ENCODE data around the gene CNGB1. TPM values are rescaled to one million over a fixed set of nuclear protein-coding genes. Genes with fewer than 3 reads are reported as not detected.

CNGB1 gene
- total and polyA plus RNA-seq, 2 of the 13 experiments (the other 11 are each of a cell fraction or from before 2014, with no cell fraction given): 0.02 to 0.15 TPM

- peak; percentile 99 for TF ChIP-seq ZBTB34 (CRISPR knock-in tag; IDR thresholded peaks at IDR 0.05)
- peak; percentile 98 for TF ChIP-seq SALL1 (CRISPR knock-in tag; IDR thresholded peaks at IDR 0.05)
- peak; percentile 98 for TF ChIP-seq TEAD3 (CRISPR knock-in tag; optimal IDR thresholded peaks at IDR 0.05; ENCODE audit: borderline replicate concordance)
- TF ChIP-seq ZNF12 (CRISPR knock-in tag; IDR thresholded peaks at IDR 0.05): 0 out of 2 replicates have a peak, but pooled peaks have one; percentile 10
- TF ChIP-seq CREBL2 (CRISPR knock-in tag; IDR thresholded peaks at IDR 0.05; ENCODE audit: borderline replicate concordance): no peak
- TF ChIP-seq U2AF2 (IDR thresholded peaks at IDR 0.05; ENCODE audit: low read depth, low read length): no peak
- peak; percentile 77 for TF ChIP-seq MLX (CRISPR knock-in tag; IDR thresholded peaks at IDR 0.05)
- TF ChIP-seq ETV5 (CRISPR knock-in tag; IDR thresholded peaks at IDR 0.05; ENCODE audit: borderline replicate concordance): peak; percentile 85; the same call in 1 of the 2 replicates
- TF ChIP-seq SNAPC5 (CRISPR knock-in tag; IDR thresholded peaks at IDR 0.05; ENCODE audit: borderline replicate concordance): 0 out of 2 replicates have a peak, but pooled peaks have one; percentile 40
- no peak for TF ChIP-seq TCF12 (IDR thresholded peaks at IDR 0.05)
- peak; percentile 90; the same call in 1 of the 2 replicates for TF ChIP-seq TCF12 (CRISPR knock-in tag; IDR thresholded peaks at IDR 0.05)
- peak; percentile 85; the same call in 1 of the 2 replicates for TF ChIP-seq ARID4A (CRISPR knock-in tag; IDR thresholded peaks at IDR 0.05; ENCODE audit: borderline replicate concordance)
- peak; percentile 33 to 48; a peak in 1 of 4 replicates for TF ChIP-seq POLR2A (IDR thresholded peaks at IDR 0.05; ENCODE audit: insufficient read depth in 1 of 2, low read depth in 2 of 2, low read length in 2 of 2)
- peak; percentile 78 for TF ChIP-seq ARID3A (IDR thresholded peaks at IDR 0.05; ENCODE audit: low read depth, low read length)
- no peak for TF ChIP-seq TAF15 (IDR thresholded peaks at IDR 0.05; ENCODE audit: low read depth, low read length, poor library complexity, severe bottlenecking)
- TF ChIP-seq NR0B2 (CRISPR knock-in tag; IDR thresholded peaks at IDR 0.05): 0 out of 2 replicates have a peak, but pooled peaks have one; percentile 54
- peak; percentile 55; the same call in 1 of the 2 replicates for TF ChIP-seq ZNF605 (CRISPR knock-in tag; IDR thresholded peaks at IDR 0.05)
Measured at GRCh38 chr16:57862698-57863433, 108.1 kb downstream of the CNGB1 start (continued).

Measured in HepG2 (cell line).